D341Med (cell line): Measurements from ENCODE around the gene ENDOD1.
"Not testable (repeated sequence)": the region's sequence is repeated elsewhere in the genome, so short reads cannot be mapped to it uniquely, and the experiment has no call there.

ENCODE experiments used
- DNase-seq: peaks from one replicate; pipeline ENCODE4 v3.0.0; 2012; ENCODE audit warnings: low spot score

Gene ENDOD1, protein sequence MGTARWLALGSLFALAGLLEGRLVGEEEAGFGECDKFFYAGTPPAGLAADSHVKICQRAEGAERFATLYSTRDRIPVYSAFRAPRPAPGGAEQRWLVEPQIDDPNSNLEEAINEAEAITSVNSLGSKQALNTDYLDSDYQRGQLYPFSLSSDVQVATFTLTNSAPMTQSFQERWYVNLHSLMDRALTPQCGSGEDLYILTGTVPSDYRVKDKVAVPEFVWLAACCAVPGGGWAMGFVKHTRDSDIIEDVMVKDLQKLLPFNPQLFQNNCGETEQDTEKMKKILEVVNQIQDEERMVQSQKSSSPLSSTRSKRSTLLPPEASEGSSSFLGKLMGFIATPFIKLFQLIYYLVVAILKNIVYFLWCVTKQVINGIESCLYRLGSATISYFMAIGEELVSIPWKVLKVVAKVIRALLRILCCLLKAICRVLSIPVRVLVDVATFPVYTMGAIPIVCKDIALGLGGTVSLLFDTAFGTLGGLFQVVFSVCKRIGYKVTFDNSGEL

DNA sequence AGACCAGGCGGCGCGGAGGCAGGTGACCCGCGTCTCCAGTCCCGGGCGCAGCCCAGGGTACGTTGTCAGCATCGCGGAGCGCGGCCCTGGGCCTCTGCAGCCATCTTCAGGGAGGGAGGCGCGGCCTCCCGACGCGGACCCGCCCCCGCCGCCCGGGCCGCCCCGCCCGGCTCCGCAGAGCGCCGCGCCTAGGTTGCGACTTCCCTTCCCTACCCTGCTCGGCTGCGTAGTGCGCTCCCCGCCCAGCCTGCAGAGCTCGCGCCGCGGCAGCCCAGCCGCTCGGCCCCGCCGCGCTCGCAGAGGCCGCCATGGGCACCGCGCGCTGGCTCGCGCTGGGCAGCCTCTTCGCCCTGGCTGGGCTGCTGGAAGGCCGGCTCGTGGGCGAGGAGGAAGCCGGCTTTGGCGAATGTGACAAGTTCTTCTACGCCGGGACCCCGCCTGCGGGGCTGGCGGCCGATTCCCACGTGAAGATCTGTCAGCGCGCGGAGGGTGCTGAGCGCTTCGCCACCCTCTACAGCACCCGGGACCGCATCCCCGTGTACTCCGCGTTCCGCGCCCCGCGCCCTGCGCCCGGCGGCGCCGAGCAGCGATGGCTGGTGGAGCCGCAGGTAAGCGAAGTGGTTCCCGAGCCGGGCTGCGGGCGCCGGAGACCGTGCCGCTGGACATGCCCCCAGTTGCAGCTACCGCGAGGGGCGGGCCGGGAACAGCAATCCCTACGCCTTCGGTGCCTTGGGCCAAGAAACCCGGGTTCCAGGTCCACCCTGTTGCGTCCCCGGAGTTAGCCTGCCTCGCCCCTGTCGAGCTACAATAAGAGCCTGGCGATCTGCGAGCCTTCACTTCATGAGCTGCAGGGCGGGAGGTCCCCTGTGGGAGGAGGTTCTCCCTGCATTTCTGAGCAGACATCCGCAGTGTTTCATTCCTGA, at the start of gene ENDOD1:
Gene ENDOD1 (plus strand): TSS at position 227 of the 923 bp plus-strand sequence. CDS start 82 bp downstream, at position 309.
- peak; percentile 89 for DNase-seq

DNA sequence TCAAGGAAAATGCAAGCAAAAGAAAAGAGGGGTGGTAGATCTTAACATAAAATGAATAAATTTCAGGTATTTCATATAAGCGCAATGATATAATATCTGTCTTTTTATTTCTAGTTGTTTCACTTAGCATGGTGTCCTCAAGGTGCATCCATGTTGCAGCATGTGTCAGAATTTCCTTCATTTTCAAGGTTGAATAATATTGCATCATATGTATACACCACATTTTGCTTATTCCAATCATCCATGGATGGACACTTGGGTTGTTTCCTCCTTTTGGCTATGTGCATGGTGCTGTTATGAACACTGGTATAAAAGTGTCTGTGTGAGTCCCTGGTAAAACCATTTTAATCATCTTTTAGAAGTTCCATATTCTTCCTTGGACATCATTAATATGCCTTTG, 47.4 kb upstream of the ENDOD1 start:
- no peak for DNase-seq

DNA sequence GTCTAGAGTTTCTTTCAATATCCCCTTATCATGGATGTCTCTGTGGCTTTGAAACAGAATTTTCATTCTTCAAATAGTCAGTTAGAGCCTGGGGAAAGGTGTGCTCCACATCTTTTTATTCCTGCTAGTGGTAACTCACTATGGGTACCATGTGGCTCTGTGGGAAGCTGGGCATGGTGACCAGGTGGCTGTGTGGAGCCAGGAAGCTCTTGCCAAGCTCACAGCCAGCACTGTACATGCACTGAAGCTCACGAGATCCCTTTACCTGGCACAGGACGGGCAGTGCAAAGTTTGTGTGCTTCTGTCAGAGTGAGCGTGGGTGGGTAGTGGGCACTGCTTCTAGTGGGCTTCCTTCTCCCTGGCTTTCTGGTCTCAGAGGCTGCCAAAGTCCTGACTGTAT, 46.7 kb upstream of the ENDOD1 start:
- no peak for DNase-seq

DNA sequence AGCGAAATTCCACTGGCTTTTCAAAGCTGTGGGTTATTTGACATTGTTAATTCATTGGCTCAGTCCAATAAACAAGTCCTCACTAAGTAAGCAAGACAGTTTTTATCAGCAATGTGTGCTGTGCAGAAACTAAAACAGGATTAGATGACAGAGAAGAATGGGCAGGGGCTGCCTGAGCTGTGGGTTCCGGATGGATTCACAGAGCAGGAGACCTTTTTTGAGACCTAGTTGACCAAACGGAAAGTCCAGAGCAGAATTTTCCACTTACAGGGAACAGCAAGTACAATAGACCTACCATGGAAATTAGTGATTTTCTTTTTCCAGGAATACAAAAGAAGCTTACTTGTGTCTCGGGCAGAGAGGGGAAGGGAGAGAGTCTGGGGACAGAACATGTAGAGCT, 45.6 kb upstream of the ENDOD1 start:
- no peak for DNase-seq

DNA sequence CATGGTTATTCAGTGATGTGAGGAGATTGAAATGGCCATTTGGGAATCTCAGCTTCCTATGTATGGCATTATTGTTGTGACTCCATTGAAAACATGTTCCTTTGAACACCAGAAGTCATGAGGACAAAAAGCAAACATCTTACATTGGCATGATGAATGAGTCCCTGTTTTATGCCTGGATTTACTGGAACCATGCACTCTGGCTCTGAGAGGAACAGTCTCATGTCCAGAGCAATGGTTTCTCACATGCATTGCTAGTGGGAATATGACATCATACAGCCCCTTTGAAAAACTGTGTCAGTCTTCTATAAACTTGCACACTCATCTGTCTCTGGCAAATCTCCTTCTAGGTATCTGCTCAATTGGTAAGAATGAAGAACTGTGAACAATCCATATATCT, 43.8 kb upstream of the ENDOD1 start:
- DNase-seq: no peak

DNA sequence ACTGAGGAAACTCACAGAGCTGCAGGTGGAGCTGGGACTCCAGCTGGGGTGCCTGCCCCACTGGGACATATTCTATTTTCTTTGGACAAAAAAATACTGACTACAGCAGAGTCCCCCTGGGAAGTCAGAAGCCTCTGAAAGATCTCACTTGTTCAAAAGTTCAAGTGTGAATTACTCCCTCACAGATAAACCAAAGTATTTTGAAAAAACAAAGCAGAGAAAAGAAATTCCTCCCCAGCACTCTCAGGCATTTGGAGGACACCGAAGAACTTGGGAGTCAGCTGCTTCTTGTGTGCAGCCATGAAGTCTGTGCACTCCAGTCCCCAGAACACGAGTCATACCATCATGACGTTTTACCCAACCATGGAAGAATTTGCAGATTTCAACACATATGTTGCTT, 40.5 kb upstream of the ENDOD1 start, which contains the start of gene KDM4F:
Gene KDM4F (plus strand): TSS at position 301 of the 400 bp plus-strand sequence.
- DNase-seq: not testable (repeated sequence)

DNA sequence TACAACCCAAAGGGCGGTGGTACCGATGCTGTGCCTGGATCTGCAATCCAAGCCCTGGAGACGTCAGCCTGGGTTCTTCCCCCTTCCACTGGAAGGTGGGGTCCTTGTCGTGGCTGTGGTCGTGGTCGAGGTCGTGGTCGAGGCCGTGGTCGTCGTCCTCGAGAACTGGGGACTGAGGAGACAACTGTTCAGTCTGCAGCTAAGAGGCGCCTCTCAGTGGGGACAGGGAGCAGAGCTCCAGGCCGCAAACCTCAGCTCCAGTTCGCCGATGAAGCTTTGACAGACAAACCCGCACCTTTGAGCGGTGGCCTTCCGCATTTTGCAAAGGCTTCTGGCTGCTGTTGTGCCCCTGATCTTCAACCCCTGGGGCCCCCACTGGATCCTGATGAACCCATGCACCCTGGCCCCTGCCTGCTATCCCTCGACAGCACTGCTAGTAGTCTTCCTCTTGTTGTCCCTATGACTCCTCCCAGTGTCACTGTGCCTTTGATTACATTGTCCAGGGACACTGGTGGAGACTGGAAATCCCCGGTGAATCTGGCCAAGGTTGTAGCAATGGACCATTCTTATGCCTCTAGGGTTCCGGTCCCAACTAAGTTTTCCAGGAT, 38.9 kb upstream of the ENDOD1 start:
- DNase-seq: no peak

DNA sequence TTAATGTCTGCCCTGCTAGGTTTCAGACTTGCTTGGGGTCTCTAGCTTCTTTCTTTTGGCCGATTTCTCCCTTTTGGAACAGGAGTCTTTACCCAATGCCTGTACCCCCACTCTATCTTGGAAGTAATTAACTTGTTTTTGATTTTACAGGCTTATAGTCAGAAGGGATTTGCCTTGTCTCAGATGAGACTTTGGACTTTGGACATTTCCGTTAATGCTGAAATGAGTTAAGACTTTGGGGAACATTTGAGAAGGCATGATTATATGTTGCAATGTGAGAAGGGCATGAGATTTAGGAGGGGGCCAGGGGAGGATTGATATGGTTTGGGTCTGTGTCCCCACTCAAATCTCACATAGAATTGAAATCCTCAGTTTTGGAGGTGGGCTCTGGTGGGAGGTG, 35.3 kb upstream of the ENDOD1 start:
- no peak for DNase-seq

DNA sequence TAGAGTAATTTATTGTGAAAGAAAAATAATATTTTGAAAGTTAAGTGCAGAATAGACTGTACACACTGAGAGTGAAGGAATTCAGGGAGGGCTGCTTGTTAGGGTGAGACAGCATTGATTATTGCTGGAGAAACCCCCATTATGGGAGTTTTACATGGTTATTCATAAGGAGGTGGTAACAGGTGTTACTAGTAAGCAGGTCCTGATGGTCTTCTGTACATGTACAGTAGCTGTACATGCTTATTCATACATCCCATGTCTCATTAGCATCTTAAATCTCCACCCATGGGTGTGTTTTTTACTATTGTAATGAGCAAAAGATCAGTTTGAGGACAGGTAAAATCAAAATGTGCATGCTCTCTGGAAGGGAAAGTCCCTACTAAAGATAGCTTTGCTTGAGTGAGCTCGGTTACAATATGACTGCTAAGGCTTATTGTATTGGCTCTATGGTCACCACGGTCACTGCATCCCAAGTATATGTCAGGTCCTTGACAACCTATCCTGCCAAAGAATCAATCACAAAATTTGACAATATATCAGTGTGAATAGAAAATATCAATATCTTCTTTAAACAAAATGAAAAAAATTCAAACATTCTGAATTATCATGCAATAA, 34.3 kb upstream of the ENDOD1 start:
- no peak for DNase-seq

DNA sequence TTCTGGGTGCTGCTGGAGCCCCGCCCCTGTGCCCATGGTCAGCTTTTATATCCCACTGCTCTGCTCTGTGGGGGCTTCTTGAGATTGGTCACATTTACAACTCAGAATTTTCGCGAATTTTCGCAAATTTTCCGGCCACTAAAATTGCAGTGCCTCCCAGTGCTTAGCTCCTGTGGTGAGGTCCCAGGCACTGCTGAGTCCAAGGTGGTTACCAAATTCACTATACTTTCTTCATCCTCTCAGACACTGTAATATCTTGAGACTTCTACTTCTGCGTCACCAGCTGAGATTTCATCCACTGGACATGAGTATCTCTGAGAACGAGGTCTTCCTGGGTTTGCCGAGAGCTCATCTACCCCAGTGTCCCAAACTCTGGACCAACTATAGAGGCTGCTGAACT, 31.7 kb upstream of the ENDOD1 start:
- DNase-seq: no peak

DNA sequence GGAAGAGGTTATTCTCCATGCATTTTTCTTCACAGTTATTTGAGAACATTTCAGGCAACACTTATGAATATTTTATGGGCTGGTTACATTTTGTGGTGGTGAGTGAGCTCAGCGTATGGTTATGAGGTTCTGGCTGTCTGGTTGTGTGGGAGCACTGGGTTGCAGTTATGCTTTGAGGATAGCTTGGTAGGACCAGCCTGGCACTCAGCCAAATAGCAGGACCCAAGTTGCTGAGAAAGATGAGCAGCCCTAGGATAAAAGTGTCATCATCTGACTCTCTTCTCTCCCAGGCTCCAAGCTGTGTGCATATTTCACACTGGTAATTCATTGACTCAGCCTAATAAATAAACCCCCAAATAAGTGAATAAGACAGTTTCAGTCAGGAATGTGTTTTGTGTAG, 31.0 kb upstream of the ENDOD1 start:
- no peak for DNase-seq

DNA sequence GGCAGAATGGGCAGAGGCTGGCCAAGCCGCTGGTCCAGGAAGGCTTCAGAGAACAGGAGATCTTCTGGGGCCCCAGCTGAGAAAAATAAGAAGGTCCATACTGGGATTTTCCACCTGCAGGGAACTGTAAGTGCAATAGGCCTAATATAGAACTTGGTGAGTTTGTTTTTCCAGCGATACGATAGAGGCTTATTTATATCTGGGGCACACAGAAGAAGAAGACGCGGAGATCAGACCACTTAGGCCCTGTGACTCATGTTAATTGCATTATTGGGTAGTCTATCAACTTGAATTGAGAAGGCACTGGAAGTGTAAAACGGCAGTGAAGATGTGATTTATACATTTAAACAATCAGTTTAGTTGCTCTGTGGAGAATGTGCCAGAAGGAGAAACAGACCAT, 30.6 kb upstream of the ENDOD1 start:
- no peak for DNase-seq

DNA sequence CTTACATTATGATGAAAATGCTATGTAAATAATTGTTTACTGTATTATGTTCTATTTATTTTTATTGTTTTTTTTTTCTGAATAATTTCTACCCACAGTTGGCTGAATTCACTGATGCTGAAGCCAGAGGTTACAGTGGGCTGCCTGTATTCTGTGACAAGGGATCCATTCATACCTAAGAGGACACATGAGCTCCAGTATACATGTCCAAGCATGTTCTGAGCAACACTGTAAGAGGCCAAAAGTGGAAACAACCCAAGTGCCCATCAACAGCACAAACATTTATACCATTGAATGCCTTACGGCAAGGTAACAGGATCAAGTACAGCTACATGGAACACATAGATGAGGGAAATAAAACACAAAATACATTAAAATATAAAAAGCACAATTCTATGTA, 24.3 kb upstream of the ENDOD1 start:
- DNase-seq: no peak

DNA sequence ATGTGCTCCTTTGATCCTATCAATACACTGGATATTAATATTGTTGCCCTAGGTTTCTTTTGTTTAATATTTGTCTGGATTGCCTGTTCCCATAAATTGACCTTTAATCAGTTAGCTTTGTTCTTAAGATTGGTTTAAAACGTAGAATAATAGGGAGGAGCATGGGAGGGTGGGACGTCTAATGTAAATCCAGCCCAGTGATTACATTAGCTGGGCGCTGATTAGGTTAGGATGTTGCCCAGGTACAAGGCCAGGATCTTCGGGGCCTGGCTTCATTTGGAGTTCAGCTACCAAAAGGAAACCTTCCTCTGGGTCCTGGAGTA, 23.0 kb upstream of the ENDOD1 start, which contains the start of gene SRSF8:
Gene SRSF8 (plus strand): TSS at position 204 of the 323 bp plus-strand sequence. CDS start 308 bp downstream, outside the sequence.
- DNase-seq: no peak

DNA sequence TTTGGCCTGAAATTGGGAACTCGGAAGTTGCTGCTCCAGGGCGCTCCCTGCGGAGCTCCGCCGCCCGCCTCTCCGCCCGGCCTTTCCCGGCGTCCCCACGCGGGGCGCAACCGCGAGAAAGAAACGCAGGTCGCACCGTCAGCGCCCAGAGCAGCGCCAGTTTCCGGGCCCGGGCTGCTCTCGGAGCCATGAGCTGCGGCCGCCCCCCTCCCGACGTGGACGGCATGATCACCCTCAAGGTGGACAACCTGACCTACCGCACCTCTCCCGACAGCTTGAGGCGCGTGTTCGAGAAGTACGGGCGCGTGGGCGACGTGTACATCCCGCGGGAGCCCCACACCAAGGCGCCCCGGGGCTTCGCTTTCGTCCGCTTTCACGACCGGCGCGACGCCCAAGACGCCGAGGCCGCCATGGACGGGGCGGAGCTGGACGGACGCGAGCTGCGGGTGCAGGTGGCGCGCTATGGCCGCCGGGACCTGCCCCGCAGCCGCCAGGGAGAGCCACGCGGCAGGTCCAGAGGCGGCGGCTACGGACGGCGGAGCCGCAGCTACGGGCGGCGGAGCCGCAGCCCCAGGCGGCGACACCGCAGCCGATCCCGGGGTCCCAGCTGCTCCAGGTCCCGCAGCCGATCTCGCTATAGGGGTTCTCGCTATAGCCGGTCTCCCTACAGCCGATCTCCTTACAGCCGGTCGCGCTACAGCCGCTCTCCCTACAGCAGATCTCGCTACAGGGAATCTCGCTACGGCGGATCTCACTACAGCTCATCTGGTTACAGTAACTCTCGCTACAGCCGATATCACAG, 22.4 kb upstream of the ENDOD1 start:
- peak; percentile 79 for DNase-seq

DNA sequence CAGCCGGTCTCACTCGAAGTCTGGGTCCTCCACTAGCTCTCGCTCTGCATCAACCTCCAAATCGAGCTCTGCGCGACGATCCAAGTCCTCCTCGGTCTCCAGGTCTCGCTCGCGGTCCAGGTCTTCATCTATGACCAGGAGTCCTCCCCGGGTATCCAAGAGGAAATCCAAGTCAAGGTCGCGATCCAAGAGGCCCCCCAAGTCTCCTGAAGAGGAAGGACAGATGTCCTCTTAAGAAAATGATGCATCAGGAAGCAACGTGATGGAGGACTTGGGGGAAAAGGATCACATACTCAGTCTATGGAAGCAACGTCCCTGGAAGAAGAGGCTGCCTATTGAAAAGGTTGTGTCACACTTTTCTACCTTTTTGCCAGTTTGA, 21.8 kb upstream of the ENDOD1 start:
- no peak for DNase-seq

DNA sequence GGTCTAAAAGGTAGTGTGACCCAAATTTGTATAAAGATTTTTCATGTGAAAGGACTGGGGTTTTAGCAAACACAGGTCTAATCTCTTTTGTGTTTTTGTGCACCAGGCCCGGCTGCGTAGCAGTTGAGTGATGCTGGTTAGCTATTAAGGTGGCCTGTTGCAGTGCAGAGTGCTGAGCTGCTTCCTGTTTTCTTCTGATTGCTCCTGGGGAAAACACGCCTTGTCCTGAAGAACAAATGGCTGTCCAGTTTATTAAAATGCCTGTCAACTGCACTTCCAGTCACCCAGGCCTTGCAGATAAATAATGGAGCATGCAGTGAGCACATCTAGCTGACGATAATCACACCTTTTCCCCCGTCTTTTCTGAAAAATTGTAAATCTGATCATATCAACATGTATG, 21.1 kb upstream of the ENDOD1 start:
- DNase-seq: peak; percentile 73

DNA sequence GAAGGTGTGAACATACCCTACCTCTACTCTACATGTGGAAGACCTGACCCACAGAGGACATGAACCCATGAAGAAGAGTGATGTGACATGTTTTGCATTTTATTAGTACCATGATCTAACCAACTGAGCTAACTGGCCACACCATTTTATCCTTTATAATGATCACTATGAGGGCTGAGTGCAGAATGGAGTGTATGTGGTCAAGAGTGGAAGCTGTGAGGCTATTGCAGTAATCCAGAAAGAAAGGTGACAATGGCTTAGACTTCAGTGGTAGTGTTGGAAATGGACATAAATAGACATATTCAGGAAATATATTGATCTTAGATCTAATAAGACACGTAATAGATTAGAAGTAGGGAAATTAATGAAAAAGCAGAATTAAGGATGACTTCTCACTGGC, 19.2 kb upstream of the ENDOD1 start:
- DNase-seq: no peak

DNA sequence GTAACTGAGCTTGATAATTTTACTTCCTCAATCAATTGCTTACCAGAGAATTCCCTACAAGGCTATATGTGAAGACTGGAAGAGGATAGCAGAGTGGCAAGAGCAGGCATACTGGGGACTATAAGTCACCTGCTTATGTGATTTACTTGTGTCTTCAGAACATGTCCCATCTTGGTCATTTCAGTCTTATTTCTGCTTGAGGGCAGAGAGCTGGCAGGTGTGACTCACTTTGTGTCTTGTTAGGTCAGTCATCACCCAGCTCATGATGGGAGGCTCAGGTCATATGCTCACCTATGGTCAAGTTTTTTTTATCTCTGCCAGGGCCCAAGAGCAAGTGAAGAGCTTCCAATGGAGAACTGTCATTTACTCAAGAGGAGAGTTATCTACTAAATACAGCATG, 16.7 kb upstream of the ENDOD1 start:
- DNase-seq: no peak

DNA sequence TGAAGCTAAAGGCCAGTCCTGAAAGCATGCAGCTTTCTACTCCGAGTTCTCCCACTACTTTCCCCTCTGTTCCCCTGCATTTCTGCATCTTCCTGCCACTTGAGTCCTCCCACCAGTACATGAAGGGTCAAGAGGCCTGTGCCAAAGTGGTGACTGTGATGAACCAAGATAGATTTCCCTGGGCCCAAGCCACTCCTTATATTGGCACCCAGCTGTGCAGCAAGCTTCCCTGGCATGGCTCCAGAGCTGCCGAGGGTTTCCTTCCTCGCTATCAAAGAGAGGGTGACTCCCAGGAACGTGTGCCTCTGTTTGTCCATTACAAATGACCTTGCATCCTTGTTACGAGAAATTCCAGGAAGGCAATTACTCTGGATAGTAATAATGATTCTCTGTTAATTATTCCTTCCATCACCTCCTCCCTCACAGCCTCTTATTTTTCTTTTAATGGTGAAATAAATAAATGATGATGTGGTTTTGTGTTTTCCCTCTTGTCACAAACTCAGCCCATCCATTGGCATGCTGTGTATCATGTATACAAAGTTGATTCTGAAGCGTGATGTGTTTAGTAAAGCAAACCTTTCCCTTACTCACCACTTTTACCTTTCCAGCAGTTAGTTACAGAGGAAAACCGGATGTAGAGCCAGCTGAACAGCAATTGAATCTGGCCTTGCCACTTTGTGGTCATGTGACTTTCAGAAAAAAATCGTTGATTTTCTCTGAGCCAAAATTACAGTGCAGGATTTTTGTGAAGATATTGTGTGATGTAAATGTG, 14.7 kb upstream of the ENDOD1 start:
- DNase-seq: no peak
